GM21737 (cell line): ENCODE data around the gene TRAF3.
"Not testable (repeated sequence)": the region's sequence is repeated elsewhere in the genome, so short reads cannot be mapped to it uniquely, and the experiment has no call there.

Experiments used
- ATAC-seq: cut with Tn5 transposase; IDR thresholded peaks from one replicate; pipeline ENCODE4 v1.9.1; 2021; ENCODE audit warnings: mild to moderate bottlenecking, moderate library complexity; ENCODE audit not compliant: unreplicated experiment

TRAF3 gene

GRCh38 chr14:102857444-102857843 lies 80.2 kb downstream of the TRAF3 start:
- no peak for ATAC-seq

GRCh38 chr14:102859911-102860310 lies 82.7 kb downstream of the TRAF3 start:
- ATAC-seq: no peak

GRCh38 chr14:102862154-102862773 lies 85.0 kb downstream of the TRAF3 start:
- no peak for ATAC-seq

- ATAC-seq: no peak
Observed at GRCh38 chr14:102863381-102863780, 86.1 kb downstream of the TRAF3 start.

- ATAC-seq: not testable (repeated sequence)
Observed at GRCh38 chr14:102865916-102866315, 88.7 kb downstream of the TRAF3 start.

- ATAC-seq: no peak
Observed at GRCh38 chr14:102866982-102867761, 89.9 kb downstream of the TRAF3 start.

- no peak for ATAC-seq
Observed at GRCh38 chr14:102867826-102868580, 90.8 kb downstream of the TRAF3 start.

- ATAC-seq: no peak
Observed at GRCh38 chr14:102868956-102869547, 91.8 kb downstream of the TRAF3 start.

- no peak for ATAC-seq
Observed at GRCh38 chr14:102870246-102870645, 93.0 kb downstream of the TRAF3 start.

GRCh38 chr14:102870994-102871831 lies 94.0 kb downstream of the TRAF3 start:
- no peak for ATAC-seq

GRCh38 chr14:102872020-102872419 lies 94.8 kb downstream of the TRAF3 start:
- ATAC-seq: no peak

- ATAC-seq: no peak
Observed at GRCh38 chr14:102873131-102873530, 95.9 kb downstream of the TRAF3 start.

- no peak for ATAC-seq
Observed at GRCh38 chr14:102873546-102874061, 96.4 kb downstream of the TRAF3 start.

- ATAC-seq: no peak
Observed at GRCh38 chr14:102875652-102876051, 98.4 kb downstream of the TRAF3 start.

- not testable (repeated sequence) for ATAC-seq
Observed at GRCh38 chr14:102877511-102877910, 100.3 kb downstream of the TRAF3 start.

GRCh38 chr14:102878174-102878969 lies 101.1 kb downstream of the TRAF3 start:
- no peak for ATAC-seq

GRCh38 chr14:102878970-102879460 lies 101.8 kb downstream of the TRAF3 start:
- ATAC-seq: no peak

- ATAC-seq: no peak
Observed at GRCh38 chr14:102882226-102882906, 105.1 kb downstream of the TRAF3 start.

GRCh38 chr14:102883089-102883541 lies 105.9 kb downstream of the TRAF3 start:
- no peak for ATAC-seq
